Ishikawa (cell line): ENCODE measurements around the gene DHRS13.
A peak's percentile ranks its signal among the peaks of the same experiment; 100 is the strongest.

ENCODE experiments used
- CEBPB ChIP-seq: IDR thresholded peaks from 2 replicates; pipeline ENCODE4 v1.6.1; 2012
- CREB1 ChIP-seq: IDR thresholded peaks from 2 replicates; pipeline ENCODE4 v1.6.1; 2012; ENCODE audit warnings: low read depth
- EGR1 ChIP-seq: IDR thresholded peaks from 2 replicates; pipeline ENCODE4 v1.6.1; 2012
- EP300 ChIP-seq: IDR thresholded peaks from 2 replicates; pipeline ENCODE4 v1.6.1; 2012; ENCODE audit warnings: borderline replicate concordance
- FOXM1 ChIP-seq: IDR thresholded peaks from 2 replicates; pipeline ENCODE4 v1.6.1; 2012; ENCODE audit warnings: low read depth, borderline replicate concordance
- MAX ChIP-seq: IDR thresholded peaks from 2 replicates; pipeline ENCODE4 v1.6.1; 2012
- NFIC ChIP-seq: IDR thresholded peaks from 2 replicates; pipeline ENCODE4 v1.6.1; 2012
- RAD21 ChIP-seq: IDR thresholded peaks from 2 replicates; pipeline ENCODE4 v1.6.1; 2012; ENCODE audit warnings: low read depth
- REST ChIP-seq: IDR thresholded peaks from 2 replicates; pipeline ENCODE4 v1.6.1; 2012; ENCODE audit warnings: low read depth, mild to moderate bottlenecking
- TAF1 ChIP-seq: IDR thresholded peaks from 2 replicates; pipeline ENCODE4 v1.6.1; 2012; ENCODE audit warnings: low read depth, mild to moderate bottlenecking
- TCF12 ChIP-seq: IDR thresholded peaks from 2 replicates; pipeline ENCODE4 v1.6.1; 2012; ENCODE audit warnings: low read depth
- TEAD4 ChIP-seq: IDR thresholded peaks from 2 replicates; pipeline ENCODE4 v1.6.1; 2012
- USF1 ChIP-seq: IDR thresholded peaks from 2 replicates; pipeline ENCODE4 v1.6.1; 2012
- YY1 ChIP-seq: IDR thresholded peaks from 2 replicates; pipeline ENCODE4 v1.6.1; 2012; ENCODE audit warnings: low read depth
- ZBTB7A ChIP-seq: IDR thresholded peaks from 2 replicates; pipeline ENCODE4 v1.6.1; 2012; ENCODE audit warnings: low read depth

DHRS13 gene

GRCh38 chr17:28950017-28950751 is 47.3 kb upstream of the DHRS13 start:
- peak; percentile 9 for TF ChIP-seq ZBTB7A
- 0 out of 2 replicates have a peak, but pooled peaks have one; percentile 11 for TF ChIP-seq MAX
- no peak for TF ChIP-seq NFIC
- TF ChIP-seq YY1 = no peak
- TF ChIP-seq FOXM1 = no peak

- TF ChIP-seq YY1 = peak; percentile 84
- no peak for TF ChIP-seq FOXM1
- TF ChIP-seq REST = no peak
- no peak for TF ChIP-seq RAD21
- TF ChIP-seq ZBTB7A = no peak
- peak; percentile 59; the same call in 1 of the 2 replicates for TF ChIP-seq CEBPB
- TF ChIP-seq EP300 = no peak
- peak; percentile 14; the same call in 1 of the 2 replicates for TF ChIP-seq TAF1
- TF ChIP-seq TEAD4 = no peak
- TF ChIP-seq EGR1 = no peak
- no peak for TF ChIP-seq USF1
- no peak for TF ChIP-seq CREB1
- no peak; the same call in 1 of the 2 replicates for TF ChIP-seq MAX
- TF ChIP-seq NFIC = no peak
- TF ChIP-seq TCF12 = no peak
These were observed 46.5 kb upstream of the DHRS13 start for GRCh38 chr17:28949185-28950016.

GRCh38 chr17:28948873-28949184 is 46.0 kb upstream of the DHRS13 start:
- TF ChIP-seq FOXM1 = no peak
- TF ChIP-seq CREB1 = no peak
- no peak for TF ChIP-seq MAX
- TF ChIP-seq TCF12 = no peak
- no peak for TF ChIP-seq YY1
- TF ChIP-seq RAD21 = no peak
- TF ChIP-seq ZBTB7A = no peak
- TF ChIP-seq CEBPB = no peak

- TF ChIP-seq FOXM1 (no peak), EGR1 (no peak), MAX (no peak), ZBTB7A (no peak), TAF1 (no peak), CEBPB (no peak), EP300 (no peak)
These were observed 45.5 kb upstream of the DHRS13 start for GRCh38 chr17:28948342-28948741.

GRCh38 chr17:28947639-28948038 is 44.8 kb upstream of the DHRS13 start:
- TF ChIP-seq EGR1 (no peak), TCF12 (no peak), CEBPB (no peak), CREB1 (no peak), MAX (no peak), NFIC (no peak), USF1 (no peak)

- no peak for TF ChIP-seq TEAD4
These were observed 43.4 kb upstream of the DHRS13 start for GRCh38 chr17:28946239-28946638.
